ENCODE measurements around the gene RAB26. TPM values are rescaled to one million over a fixed set of nuclear protein-coding genes. Genes with fewer than 3 reads are reported as not detected.
A peak's percentile ranks its signal among the peaks of the same experiment; 100 is the strongest.

Gene RAB26
- total and polyA plus RNA-seq, 9 donors: 0.27 to 3.4 (median 0.69) TPM

DNA sequence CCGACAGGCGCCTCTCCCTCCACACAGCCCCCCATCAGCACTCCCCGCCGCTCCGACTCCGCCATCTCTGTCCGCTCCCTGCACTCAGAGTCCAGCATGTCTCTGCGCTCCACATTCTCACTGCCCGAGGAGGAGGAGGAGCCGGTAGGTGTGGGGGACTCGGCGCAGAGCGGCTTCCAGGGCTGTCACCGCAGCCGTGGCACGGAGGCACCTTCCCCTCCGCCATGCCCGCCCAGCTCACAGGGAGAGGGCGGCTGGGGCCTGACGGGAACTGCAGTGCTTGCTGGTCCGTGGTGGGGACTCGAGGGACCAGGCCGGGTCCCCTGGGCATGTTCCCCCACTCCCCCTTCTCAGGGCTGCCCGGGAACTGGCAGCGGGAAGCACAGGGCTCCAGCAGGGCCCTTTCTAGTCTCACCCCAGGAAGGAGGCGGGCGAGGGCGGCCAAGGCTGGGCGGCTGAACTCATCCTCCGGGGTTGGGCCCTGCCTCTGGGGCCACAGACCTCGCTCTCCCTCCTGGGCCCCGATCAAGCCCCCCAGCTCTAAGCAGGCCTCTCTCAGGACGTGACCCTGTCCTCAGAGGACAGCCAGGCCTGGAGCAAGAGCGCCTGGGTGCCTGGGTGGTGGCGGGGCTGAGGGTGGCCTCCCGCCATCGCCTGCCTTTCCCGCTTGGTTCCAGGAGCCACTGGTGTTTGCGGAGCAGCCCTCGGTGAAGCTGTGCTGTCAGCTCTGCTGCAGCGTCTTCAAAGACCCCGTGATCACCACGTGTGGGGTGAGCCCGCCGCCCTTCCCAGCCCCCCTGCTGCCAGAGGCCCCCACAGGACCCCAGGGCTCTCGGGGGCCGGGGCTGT, 22.4 kb downstream of the RAB26 start:
- Histone ChIP-seq H3K9me3 (replicated peaks; ENCODE audit: control insufficient read depth, low read depth, low read length) (no peaks in the 10 kb centered on the region), H3K36me3 (ENCODE audit: control insufficient read depth, insufficient read depth, low read length) (peaks cover 82% of the 10 kb centered on the region), H3K27me3 (ENCODE audit: control insufficient read depth, insufficient read depth, low read length) (no peaks in the 10 kb centered on the region), H3K4me1 (ENCODE audit: control insufficient read depth, insufficient read depth, low read length) (peaks cover 7% of the 10 kb centered on the region), H3K27ac (ENCODE audit: low read length) (no peak overlapping the region), H3K4me3 (ENCODE audit: low read length) (peak overlapping the region; percentile 27)
- 87% methylated on average over 38 of the region's 47 CpGs for WGBS (ENCODE audit: insufficient coverage)
- DNase-seq: no peak

DNA sequence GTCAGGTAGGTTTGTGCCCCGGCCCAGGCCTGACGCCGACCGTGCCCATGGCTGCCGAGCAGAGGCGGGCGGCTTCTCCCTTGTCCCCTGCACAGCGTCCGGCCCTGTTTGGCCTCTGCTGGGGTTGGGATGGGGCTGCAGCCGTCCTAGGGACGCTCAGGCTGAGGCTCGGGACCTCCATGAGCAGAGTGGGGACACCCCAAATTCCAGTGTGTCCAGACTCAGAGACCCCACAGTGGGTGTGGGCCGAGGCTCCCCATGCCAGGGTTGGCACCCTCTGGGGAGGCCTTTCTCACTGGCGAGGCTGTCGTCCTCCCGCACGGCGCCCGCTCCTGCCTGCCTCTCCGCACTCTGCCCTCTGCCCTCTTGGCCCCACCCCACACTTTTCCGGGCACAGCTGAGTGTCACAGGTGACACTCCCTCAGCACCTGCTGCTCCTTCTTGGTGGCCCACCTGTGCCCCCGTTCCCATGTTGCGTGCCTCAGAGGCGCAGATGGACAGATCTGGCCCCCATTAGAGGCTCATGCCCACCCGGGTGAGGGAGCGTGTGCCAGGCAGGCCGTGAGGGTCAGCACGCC, 23.3 kb downstream of the RAB26 start:
- no peak for DNase-seq
- Histone ChIP-seq H3K27me3 (ENCODE audit: control insufficient read depth, insufficient read depth, low read length) (no peaks in the 10 kb centered on the region), H3K4me1 (ENCODE audit: control insufficient read depth, insufficient read depth, low read length) (peaks cover 7% of the 10 kb centered on the region), H3K4me3 (ENCODE audit: low read length) (no peak overlapping the region), H3K36me3 (ENCODE audit: control insufficient read depth, insufficient read depth, low read length) (peaks cover 82% of the 10 kb centered on the region), H3K9me3 (replicated peaks; ENCODE audit: control insufficient read depth, low read depth, low read length) (no peaks in the 10 kb centered on the region), H3K27ac (ENCODE audit: low read length) (no peak overlapping the region)
- WGBS (ENCODE audit: insufficient coverage): 91% methylated on average over 28 of the region's 28 CpGs

DNA sequence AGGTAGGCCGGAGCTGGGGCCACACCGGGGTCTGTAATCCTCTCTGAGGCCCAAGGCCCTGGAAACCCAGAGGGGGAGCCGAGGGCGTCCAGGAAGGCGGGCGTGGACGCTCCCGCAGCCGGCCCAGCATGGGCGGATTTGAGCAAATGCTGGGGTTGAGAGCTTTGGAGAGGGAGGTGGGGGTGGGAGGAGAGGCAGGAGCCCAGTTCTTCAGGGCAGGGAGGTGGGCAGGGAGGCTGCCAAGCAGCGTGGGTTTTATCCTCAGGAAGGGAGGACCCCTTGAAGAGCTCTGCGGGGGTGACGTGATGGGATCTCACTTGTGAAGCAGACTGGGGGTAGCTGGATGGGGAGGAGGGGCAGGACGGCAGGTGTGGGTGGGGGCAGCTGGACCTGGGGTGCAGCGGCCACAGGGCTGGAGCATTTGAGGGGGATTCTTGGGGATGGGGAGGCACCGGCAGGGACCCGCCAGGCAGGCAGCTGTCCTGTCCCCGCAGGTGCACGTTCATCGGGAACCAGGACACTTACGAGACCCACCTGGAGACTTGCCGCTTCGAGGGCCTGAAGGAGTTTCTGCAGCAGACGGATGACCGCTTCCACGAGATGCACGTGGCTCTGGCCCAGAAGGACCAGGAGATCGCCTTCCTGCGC, 24.4 kb downstream of the RAB26 start:
- WGBS (ENCODE audit: insufficient coverage): 87% methylated on average over 27 of the region's 29 CpGs
- peaks cover 82% of the 10 kb centered on the region for H3K36me3 ChIP-seq (ENCODE audit: control insufficient read depth, insufficient read depth, low read length)

DNA sequence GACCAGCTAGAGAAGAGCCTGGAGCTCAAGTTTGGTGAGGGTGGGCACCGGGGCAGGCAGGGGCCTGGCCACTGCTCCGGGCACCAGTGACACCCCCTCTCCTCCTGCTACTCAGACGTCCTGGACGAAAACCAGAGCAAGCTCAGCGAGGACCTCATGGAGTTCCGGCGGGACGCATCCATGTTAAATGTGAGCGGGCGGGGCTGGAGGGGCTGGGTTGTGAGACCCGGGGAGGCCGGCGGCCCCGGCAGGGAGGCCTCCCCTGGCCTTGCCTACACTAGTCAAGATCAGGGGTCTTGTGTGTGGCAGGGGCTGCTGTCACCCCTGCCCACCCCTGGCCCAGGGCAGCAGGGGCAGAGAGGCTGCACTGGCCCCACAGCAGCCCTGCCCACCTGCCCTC, 24.9 kb downstream of the RAB26 start:
- peaks cover 7% of the 10 kb centered on the region for H3K4me1 ChIP-seq (ENCODE audit: control insufficient read depth, insufficient read depth, low read length)
- no peak overlapping the region for H3K4me3 ChIP-seq (ENCODE audit: low read length)
- WGBS (ENCODE audit: insufficient coverage): 81% methylated on average over 9 of the region's 14 CpGs
- H3K27ac ChIP-seq (ENCODE audit: low read length): no peak overlapping the region
- peaks cover 78% of the 10 kb centered on the region for H3K36me3 ChIP-seq (ENCODE audit: control insufficient read depth, insufficient read depth, low read length)
- no peaks in the 10 kb centered on the region for H3K9me3 ChIP-seq (replicated peaks; ENCODE audit: control insufficient read depth, low read depth, low read length)
- DNase-seq: no peak
- no peaks in the 10 kb centered on the region for H3K27me3 ChIP-seq (ENCODE audit: control insufficient read depth, insufficient read depth, low read length)

More for the DNA sequence above, 24.4 kb downstream of the RAB26 start:
- H3K27me3 ChIP-seq (ENCODE audit: control insufficient read depth, insufficient read depth, low read length): no peaks in the 10 kb centered on the region
- no peak overlapping the region for H3K27ac ChIP-seq (ENCODE audit: low read length)
- H3K4me3 ChIP-seq (ENCODE audit: low read length): no peak overlapping the region
- peaks cover 7% of the 10 kb centered on the region for H3K4me1 ChIP-seq (ENCODE audit: control insufficient read depth, insufficient read depth, low read length)
- H3K9me3 ChIP-seq (replicated peaks; ENCODE audit: control insufficient read depth, low read depth, low read length): no peaks in the 10 kb centered on the region
- DNase-seq: no peak

DNA sequence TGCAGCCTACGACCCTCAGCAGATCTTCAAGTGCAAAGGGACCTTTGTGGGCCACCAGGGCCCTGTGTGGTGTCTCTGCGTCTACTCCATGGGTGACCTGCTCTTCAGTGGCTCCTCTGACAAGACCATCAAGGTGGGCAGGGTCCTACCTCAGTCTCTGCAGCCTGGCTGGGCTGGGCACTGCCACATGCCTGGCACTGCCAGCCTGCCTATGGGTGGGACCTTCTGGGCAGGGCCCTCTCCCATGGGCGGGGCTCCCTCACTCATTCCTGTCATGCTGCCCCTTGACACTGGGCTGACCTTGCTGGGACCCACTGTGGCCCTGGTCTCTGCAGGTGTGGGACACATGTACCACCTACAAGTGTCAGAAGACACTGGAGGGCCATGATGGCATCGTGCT, 25.5 kb downstream of the RAB26 start:
- Histone ChIP-seq H3K4me3 (ENCODE audit: low read length) (no peak overlapping the region), H3K9me3 (replicated peaks; ENCODE audit: control insufficient read depth, low read depth, low read length) (no peaks in the 10 kb centered on the region), H3K27ac (ENCODE audit: low read length) (no peak overlapping the region), H3K36me3 (ENCODE audit: control insufficient read depth, insufficient read depth, low read length) (peaks cover 73% of the 10 kb centered on the region), H3K27me3 (ENCODE audit: control insufficient read depth, insufficient read depth, low read length) (no peaks in the 10 kb centered on the region), H3K4me1 (ENCODE audit: control insufficient read depth, insufficient read depth, low read length) (peaks cover 7% of the 10 kb centered on the region)
- no peak for DNase-seq
- 88% methylated on average over 3 of the region's 4 CpGs for WGBS (ENCODE audit: insufficient coverage)

DNA sequence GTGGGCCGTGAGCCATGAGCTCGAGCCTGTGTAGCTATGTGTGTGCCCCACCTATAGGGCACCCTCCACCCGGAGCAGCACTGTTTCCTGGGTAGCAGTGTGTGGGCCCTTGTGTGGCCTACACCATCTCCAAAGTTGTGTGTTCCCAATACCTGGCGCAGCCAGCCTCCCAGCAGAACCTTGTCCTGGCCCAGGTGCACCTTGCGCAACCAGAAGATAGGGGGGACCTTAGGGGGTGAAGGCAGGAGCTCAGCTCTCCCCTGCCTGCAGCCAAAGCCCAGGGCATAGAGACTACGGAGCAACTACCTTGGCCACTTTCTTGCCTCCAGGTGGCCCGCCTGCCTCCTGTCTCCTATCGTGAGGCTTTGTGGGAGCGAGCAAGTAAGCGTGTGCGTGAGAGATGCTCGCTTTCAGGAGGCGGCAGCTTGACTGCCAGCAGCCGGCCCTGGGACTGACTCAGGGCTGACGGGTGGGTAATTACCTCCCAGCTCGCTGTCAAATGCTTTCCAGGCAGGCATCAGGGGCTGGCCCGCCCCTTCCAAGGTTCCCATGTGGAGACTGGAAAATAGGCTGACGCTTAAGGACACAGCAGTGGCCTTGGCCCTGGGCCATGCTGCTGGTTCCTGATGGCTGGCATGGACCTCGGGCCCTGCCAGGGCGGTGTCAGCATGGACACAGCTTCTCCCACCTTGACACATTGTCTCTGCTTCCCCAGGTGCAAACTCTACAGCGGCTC, 26.1 kb downstream of the RAB26 start:
- WGBS (ENCODE audit: insufficient coverage): 95% methylated on average over 20 of the region's 21 CpGs

DNA sequence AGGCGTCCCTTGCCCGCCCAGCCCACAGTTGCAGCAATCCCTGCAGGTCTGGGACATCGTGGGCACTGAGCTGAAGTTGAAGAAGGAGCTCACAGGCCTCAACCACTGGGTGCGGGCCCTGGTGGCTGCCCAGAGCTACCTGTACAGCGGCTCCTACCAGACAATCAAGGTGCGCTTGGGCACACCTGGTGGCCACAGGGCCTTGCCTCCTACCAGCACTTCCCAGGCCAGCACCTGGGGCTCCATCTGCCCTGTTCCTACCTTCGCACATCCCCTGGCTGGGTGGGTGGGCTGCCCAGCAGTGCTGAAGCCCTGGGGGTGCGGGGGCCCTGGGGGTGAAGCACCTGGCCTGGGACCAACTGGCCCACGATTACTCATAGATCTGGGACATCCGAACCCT, 27.0 kb downstream of the RAB26 start:
- peaks cover 67% of the 10 kb centered on the region for H3K36me3 ChIP-seq (ENCODE audit: control insufficient read depth, insufficient read depth, low read length)
- 88% methylated on average over 10 of the region's 10 CpGs for WGBS (ENCODE audit: insufficient coverage)

More for the DNA sequence above, 26.1 kb downstream of the RAB26 start:
- Histone ChIP-seq H3K27me3 (ENCODE audit: control insufficient read depth, insufficient read depth, low read length) (no peaks in the 10 kb centered on the region), H3K9me3 (replicated peaks; ENCODE audit: control insufficient read depth, low read depth, low read length) (no peaks in the 10 kb centered on the region), H3K4me1 (ENCODE audit: control insufficient read depth, insufficient read depth, low read length) (peaks cover 4% of the 10 kb centered on the region), H3K4me3 (ENCODE audit: low read length) (no peak overlapping the region), H3K36me3 (ENCODE audit: control insufficient read depth, insufficient read depth, low read length) (peaks cover 71% of the 10 kb centered on the region), H3K27ac (ENCODE audit: low read length) (no peak overlapping the region)
- DNase-seq: no peak

DNA sequence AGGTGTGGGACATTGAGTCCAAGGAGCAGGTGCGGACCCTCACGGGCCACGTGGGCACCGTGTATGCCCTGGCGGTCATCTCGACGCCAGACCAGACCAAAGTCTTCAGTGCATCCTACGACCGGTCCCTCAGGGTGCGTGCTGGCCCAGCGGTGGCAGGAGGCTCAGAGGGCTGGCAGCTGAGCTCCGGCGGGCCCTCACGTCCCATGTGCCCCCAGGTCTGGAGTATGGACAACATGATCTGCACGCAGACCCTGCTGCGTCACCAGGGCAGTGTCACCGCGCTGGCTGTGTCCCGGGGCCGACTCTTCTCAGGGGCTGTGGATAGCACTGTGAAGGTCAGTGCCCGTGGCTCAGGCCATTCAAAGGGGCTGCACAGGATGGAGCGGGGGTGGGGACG, 27.6 kb downstream of the RAB26 start:
- H3K4me1 ChIP-seq (ENCODE audit: control insufficient read depth, insufficient read depth, low read length): no peaks in the 10 kb centered on the region
- DNase-seq: no peak
- no peaks in the 10 kb centered on the region for H3K27me3 ChIP-seq (ENCODE audit: control insufficient read depth, insufficient read depth, low read length)
- H3K27ac ChIP-seq (ENCODE audit: low read length): no peak overlapping the region
- H3K36me3 ChIP-seq (ENCODE audit: control insufficient read depth, insufficient read depth, low read length): peaks cover 61% of the 10 kb centered on the region
- no peaks in the 10 kb centered on the region for H3K9me3 ChIP-seq (replicated peaks; ENCODE audit: control insufficient read depth, low read depth, low read length)
- 92% methylated on average over 22 of the region's 23 CpGs for WGBS (ENCODE audit: insufficient coverage)
- H3K4me3 ChIP-seq (ENCODE audit: low read length): no peak overlapping the region

More for the DNA sequence above, 27.0 kb downstream of the RAB26 start:
- H3K27ac ChIP-seq (ENCODE audit: low read length): no peak overlapping the region
- DNase-seq: no peak
- H3K4me1 ChIP-seq (ENCODE audit: control insufficient read depth, insufficient read depth, low read length): no peaks in the 10 kb centered on the region
- no peaks in the 10 kb centered on the region for H3K9me3 ChIP-seq (replicated peaks; ENCODE audit: control insufficient read depth, low read depth, low read length)
- H3K4me3 ChIP-seq (ENCODE audit: low read length): no peak overlapping the region
- no peaks in the 10 kb centered on the region for H3K27me3 ChIP-seq (ENCODE audit: control insufficient read depth, insufficient read depth, low read length)

DNA sequence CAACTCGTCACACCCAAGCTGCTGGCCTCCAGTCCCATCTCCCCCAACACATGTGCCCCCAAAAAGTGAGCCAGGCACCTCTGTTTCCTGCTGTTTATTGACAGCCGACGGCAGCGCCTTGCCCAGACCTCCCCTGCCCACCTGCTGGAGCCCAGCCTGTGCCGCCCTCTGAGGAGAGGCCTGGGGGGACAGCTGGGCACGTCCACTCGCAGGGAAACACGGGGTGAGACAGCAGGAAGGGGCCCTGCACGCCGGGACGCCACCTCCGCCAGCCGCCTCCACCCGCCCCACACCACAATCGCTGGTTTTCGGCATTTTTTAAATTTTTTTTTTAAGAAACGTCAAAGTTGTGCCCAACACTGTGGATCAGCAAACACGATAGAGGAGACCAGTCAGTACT, 28.7 kb downstream of the RAB26 start:
- no peak for DNase-seq
- Histone ChIP-seq H3K4me1 (ENCODE audit: control insufficient read depth, insufficient read depth, low read length) (no peaks in the 10 kb centered on the region), H3K9me3 (replicated peaks; ENCODE audit: control insufficient read depth, low read depth, low read length) (no peaks in the 10 kb centered on the region), H3K4me3 (ENCODE audit: low read length) (no peak overlapping the region), H3K27me3 (ENCODE audit: control insufficient read depth, insufficient read depth, low read length) (no peaks in the 10 kb centered on the region), H3K27ac (ENCODE audit: low read length) (no peak overlapping the region), H3K36me3 (ENCODE audit: control insufficient read depth, insufficient read depth, low read length) (peaks cover 51% of the 10 kb centered on the region)
- WGBS (ENCODE audit: insufficient coverage): 79% methylated on average over 17 of the region's 18 CpGs

DNA sequence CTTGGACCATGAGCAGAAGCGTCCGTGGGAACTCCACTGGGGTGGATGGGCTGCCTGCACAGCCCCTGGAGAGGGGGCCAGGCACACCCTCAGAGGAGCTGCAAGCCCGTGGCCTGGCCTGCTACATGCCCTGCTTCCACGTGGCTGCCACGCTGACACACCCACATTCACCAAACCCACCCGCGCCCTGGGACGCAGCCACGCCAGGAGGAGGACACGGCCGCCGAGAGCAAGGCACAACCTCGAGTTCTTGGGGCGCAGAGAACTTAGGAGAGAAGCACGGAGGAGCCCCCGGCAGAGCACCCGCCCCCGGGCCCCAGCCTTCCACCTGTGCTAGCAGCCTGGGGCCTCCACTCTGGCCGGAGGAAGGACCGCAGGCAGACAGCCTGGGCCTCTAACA, 29.1 kb downstream of the RAB26 start:
- Histone ChIP-seq H3K27me3 (ENCODE audit: control insufficient read depth, insufficient read depth, low read length) (no peaks in the 10 kb centered on the region), H3K36me3 (ENCODE audit: control insufficient read depth, insufficient read depth, low read length) (peaks cover 48% of the 10 kb centered on the region), H3K9me3 (replicated peaks; ENCODE audit: control insufficient read depth, low read depth, low read length) (no peaks in the 10 kb centered on the region), H3K4me1 (ENCODE audit: control insufficient read depth, insufficient read depth, low read length) (no peaks in the 10 kb centered on the region), H3K27ac (ENCODE audit: low read length) (no peak overlapping the region), H3K4me3 (ENCODE audit: low read length) (no peak overlapping the region)
- no peak for DNase-seq
- WGBS (ENCODE audit: insufficient coverage): 84% methylated on average over 12 of the region's 20 CpGs

Measured in muscle of leg (tissue), 11 donors.